C4-2B (cell line): ENCODE results near the gene CA7.

Experiments
- ZFX ChIP-seq: fragments of 450-650 bp; IDR thresholded peaks from 2 replicates; pipeline ENCODE4 v1.6.1; 2017
- TF ChIP-seq, protein P1 (sequence below): fragments of 450-650 bp; conservative IDR thresholded peaks from 2 replicates; pipeline ENCODE4 v1.5.1; 2017; ENCODE audit warnings: mild to moderate bottlenecking

- TF ChIP-seq, protein P1, sequence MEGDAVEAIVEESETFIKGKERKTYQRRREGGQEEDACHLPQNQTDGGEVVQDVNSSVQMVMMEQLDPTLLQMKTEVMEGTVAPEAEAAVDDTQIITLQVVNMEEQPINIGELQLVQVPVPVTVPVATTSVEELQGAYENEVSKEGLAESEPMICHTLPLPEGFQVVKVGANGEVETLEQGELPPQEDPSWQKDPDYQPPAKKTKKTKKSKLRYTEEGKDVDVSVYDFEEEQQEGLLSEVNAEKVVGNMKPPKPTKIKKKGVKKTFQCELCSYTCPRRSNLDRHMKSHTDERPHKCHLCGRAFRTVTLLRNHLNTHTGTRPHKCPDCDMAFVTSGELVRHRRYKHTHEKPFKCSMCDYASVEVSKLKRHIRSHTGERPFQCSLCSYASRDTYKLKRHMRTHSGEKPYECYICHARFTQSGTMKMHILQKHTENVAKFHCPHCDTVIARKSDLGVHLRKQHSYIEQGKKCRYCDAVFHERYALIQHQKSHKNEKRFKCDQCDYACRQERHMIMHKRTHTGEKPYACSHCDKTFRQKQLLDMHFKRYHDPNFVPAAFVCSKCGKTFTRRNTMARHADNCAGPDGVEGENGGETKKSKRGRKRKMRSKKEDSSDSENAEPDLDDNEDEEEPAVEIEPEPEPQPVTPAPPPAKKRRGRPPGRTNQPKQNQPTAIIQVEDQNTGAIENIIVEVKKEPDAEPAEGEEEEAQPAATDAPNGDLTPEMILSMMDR: no peak
- TF ChIP-seq ZFX: no peak
Observed at GRCh38 chr16:66871840-66872239, 27.6 kb downstream of the CA7 start.
